ENCODE results near the gene PDZD4. TPM values are rescaled to one million over a fixed set of nuclear protein-coding genes. Genes with fewer than 3 reads are reported as not detected.
"Not testable (repeated sequence)": the region's sequence is repeated elsewhere in the genome, so short reads cannot be mapped to it uniquely, and the experiment has no call there.

The PDZD4 gene
- total RNA-seq, 1 donor from 2014 or later, result 2.8 TPM

DNA sequence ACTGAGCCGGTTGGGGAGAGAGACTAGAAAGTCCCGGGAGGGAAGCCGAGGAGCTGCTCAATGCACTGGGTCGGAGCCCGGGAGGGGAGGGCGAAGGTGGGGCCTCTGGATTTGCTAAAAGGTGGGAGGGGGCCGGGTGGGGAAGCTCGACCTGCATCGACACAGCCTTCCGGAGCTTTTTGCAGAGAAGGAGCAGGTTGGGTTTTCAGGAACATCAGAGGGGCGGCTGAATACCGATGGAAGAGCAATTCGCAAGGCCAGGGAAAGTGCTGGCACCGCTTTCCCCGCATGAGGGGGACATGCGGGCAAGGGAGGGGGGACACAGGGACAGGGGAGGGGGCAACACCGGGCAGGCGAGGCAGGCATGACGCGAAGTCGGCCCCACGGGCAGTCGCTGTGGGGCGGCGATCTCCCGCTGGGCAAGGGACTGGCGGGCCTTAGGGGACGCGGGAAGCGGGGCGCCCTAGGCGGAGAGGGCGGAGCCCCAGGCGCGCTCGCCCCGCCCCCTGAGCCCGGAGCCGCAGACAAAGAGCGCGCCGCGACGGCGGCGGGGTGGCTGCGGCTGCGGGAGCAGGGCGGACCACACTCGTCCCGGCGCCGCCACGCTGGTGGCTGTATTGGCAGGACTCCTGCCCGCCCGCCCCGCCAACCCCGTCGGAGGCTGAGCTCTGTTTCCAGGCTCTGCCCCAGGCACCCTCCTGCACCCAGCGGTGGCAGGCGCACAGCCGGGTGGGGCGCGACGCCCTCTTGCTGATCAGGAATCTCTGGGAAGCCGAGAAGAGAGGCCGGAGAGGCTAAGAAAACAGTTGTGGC, 11.6 kb downstream of the PDZD4 start:
- intact Hi-C loops (cut with DNase I), result no loop called here
- DNase-seq (ENCODE audit: missing footprints), result no peak
- ATAC-seq, result peak; percentile 62

DNA sequence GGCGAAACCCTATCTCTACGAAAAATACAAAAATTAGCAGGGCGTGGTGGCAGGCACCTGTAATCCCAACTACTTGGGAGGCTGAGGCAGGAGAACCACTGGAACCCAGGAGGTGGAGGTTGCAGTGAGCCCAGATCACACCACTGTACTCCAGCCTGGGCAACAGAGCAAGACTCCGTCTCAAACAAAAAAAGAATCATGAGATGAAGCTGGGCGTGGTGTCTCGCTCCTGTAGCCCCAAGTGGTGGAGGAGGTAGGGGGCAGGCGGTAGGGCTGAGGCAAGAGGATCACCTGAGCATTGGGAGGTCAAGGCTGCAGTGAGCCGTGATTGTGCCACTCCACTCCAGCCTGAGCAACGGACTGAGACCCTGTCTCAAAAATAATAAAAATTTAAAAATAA, 12.3 kb downstream of the PDZD4 start:
- ATAC-seq; intact Hi-C loops (cut with DNase I); DNase-seq (ENCODE audit: missing footprints): not testable (repeated sequence)

DNA sequence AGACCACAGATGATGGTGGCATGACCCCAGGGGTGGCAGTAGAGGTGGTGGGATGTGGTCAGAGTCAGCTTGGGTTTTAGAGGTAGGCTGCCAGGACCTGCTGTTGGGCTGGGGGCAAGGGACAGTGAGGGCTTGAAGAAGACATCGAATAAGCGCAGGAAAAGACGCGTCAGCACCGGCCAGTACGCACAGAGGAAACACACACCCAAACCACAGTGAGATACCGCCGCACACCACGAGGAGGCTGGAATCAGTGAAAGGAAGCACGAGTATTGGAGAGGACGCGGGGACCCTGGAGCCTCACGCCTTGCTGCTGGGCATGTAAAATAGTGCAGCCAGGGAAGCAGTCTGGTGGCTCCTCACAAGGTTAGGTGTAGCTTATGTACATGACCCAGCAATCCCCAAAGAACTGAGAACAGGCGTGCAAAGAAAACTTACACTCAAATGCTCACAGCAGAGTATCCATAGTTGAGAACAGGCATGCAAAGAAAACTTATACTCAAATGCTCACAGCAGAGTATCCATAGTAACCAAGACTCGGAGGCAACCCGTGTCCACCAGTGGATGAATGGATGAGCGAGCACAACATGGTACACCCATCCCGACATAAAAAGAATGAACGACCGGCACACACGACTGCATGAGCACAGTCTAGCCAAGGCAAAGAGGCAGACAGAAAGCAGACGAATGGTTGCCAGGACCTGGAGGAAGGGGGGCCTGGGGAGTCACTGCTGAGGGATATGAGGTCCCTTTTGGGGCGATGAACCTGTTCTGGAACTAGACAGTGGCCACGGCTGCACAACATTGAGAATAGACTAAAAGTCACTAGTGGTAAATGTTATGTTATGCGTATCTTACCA, 13.3 kb downstream of the PDZD4 start:
- intact Hi-C loops (cut with DNase I), result no loop called here
- ATAC-seq (no peak), DNase-seq (ENCODE audit: missing footprints) (no peak)

DNA sequence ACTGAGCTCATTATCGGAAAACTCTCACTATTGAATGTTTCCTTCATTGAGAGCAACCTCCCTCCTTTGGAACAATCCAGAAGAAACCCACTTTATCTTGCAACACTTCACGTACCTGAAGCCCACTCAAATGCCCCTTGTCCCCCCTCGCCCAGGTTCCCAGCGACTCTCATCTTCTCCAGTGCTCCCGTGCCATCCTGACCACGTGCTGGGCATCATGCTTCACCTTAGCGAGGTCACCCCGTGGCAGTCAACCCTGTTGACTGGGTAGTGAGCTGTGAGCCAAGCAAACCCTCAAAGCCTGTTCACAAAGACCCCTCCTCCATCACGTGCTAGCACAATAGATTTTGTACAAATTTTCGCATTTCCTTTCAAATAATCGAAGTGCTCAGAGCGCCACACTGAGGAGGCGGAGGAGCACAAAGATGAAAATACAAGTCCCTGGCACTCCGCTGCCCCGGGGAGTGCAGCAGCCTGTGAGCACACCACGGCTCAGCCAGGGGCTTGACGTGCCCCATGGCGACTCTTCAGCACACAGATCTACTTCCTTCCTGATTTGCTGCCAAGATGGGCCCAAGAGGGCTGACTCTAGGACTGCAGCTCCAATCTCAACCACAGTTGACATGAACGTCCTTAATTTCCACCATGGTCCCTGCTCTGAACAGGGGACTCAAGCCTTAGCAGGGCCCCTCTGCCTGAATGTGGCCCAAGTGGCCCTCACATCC, 15.6 kb downstream of the PDZD4 start:
- no peak for ATAC-seq
- no peak for DNase-seq (ENCODE audit: missing footprints)
- intact Hi-C loops (cut with DNase I), result no loop called here

DNA sequence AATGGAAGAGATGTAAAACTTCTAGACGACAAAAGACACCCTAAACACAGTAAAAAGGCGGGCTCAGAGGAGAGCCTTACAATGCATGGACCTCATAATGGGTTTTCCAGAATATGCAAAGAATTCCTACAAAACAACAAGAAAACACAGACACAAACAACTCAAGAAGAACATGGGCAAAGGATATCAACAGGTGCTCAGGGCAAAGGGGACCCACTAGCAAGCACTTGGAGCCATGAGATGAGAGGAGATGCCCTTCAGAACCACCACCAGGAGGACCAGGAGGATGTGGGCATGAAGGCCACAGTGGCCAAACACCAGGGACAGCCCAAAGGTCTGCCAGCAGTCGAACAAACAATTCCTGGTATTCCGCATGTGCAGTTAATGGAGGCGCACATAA, 17.2 kb downstream of the PDZD4 start:
- no peak for DNase-seq (ENCODE audit: missing footprints)
- ATAC-seq, result no peak

DNA sequence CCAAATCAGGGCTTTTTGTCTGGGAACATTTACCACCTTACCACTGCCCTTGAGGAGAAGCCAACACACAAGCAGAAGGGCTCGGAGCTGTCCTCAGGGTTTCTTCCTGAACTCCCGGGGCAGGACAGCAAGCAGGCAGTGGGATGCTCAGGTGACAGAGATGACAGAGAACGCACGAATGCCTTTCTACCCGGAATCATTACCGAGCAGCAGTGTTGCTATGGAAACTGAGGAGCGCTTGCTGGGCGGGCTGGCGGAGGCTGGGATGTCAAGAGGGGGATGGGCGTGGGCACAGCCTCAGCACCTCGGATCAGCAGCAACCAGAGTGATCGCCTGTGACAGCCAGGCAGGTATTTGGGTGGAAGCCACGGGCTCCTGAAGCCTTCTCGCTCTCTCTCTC, 18.1 kb downstream of the PDZD4 start:
- intact Hi-C loops (cut with DNase I), result no loop called here
- ATAC-seq (no peak), DNase-seq (ENCODE audit: missing footprints) (no peak)

More for the DNA sequence above, 17.2 kb downstream of the PDZD4 start:
- intact Hi-C loops (cut with DNase I), result no loop called here

DNA sequence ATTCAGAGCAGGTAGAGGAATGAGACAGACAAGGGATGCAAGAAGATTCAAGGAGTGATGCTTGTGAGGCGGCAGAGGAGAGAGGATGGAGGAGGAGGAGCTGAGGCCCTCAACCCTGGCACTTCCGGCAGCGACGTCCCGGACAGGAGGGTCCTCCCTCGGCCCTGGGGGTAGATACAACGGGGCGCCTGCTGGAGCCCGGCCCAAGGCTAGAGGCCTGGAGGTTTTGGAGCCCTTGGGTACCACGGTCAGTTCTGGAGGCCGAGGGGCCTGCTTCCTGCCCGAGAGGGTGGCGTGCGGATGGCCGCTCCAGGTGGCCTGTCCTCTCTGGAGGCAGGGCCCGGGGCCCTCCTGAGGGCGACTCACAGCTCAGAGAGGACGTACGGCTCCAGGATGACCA, 22.4 kb downstream of the PDZD4 start:
- no peak for ATAC-seq
- DNase-seq (ENCODE audit: missing footprints), result no peak
- intact Hi-C loops (cut with DNase I), result no loop called here

DNA sequence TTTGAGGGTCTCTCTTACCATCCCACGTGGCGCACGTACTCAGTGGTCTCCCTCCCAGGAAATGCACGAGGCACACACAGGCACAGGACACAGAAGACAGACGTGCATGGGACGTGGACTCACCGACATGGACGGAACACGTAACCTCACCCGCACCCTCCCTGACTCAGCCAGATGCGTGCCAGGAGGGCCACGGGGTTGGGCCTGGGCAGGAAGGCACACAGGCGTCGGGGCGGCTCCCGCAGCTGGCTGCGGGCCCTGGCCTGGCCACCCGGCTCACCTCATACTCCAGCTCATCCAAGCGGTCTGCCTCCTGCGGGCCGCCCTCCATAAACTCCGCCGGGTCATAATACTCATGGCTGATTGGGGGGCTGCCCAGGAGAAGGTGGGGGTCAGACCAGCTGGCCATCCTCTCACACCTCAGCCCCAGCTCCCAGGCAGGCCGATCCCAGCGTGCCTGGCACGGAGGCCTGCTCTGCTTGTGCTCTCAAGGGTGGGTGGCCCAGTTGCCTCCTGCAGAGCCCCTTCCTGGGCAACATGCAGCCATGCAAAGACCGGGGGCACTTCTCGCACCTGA, 23.3 kb downstream of the PDZD4 start:
- ATAC-seq (no peak), DNase-seq (ENCODE audit: missing footprints) (no peak)
- intact Hi-C loops (cut with DNase I), result no loop called here

DNA sequence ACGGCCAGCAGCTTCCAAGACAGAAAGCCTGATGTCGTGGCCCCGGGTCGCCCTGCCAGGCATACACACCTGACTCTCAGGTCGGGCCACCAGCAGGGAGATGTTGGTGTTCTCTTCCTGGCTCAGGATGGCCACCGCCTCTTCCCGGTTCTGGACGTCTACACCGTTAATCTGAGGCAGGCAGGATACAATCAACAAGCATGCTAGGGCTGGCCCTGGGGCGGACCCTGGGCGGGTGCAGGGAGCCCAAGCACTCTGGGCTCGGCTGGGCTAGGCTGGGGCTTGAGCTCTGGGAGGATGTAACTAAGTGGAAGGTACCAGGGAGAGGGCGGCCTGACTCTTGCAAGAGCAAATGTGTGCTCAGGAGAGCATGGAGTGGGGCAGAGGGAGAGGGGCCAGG, 24.9 kb downstream of the PDZD4 start:
- DNase-seq (ENCODE audit: missing footprints) (no peak), ATAC-seq (no peak)
- intact Hi-C loops (cut with DNase I), result no loop called here

DNA sequence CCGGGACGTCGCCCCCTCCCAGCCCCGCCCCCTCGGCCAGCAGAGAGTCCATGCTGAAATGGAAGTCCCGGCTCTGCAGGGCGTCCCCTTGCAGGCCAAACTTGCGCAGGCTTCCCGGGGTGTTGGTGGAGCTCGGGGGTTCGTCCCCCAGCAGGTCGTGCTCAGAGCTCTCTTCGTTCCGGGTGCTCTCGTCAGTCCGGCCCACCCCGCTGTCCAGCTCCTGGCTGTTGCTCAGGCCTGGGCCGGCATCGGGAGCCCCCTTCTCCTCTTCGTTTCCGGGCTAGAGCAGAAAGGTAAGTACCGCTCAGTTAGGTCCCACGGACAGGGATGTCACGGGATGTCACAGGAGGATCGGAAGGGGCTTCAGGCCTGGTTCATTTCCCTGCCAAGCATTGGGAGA, 25.7 kb downstream of the PDZD4 start:
- no peak for DNase-seq (ENCODE audit: missing footprints)
- intact Hi-C loops (cut with DNase I), result no loop called here
- ATAC-seq, result no peak

DNA sequence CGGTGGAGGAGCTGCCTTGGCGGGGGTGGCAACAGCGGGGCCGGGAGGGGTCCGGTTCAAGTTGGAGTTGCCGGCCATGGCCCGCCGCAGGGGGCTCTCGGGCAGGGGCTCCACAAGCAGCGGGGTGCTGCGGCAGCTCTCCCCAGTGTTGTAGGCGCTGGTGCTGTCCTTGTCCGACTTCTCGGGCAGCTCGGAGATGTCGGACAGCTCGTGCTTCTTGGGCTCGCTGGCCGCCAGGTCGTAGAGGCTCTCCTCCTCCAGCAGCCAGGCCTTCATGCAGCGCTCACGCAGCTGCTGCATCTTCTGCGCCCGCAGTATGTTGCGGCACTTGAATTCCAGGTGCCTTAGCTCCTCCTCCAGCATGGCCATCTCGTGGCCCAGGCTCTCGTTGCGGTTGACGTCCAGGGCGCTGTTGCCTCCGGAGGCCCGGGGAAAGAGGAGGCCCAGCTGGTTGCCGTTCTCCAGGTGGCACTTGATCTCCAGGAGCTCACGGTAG, 26.2 kb downstream of the PDZD4 start:
- ATAC-seq (no peak), DNase-seq (ENCODE audit: missing footprints) (no peak)
- intact Hi-C loops (cut with DNase I), result no loop called here

DNA sequence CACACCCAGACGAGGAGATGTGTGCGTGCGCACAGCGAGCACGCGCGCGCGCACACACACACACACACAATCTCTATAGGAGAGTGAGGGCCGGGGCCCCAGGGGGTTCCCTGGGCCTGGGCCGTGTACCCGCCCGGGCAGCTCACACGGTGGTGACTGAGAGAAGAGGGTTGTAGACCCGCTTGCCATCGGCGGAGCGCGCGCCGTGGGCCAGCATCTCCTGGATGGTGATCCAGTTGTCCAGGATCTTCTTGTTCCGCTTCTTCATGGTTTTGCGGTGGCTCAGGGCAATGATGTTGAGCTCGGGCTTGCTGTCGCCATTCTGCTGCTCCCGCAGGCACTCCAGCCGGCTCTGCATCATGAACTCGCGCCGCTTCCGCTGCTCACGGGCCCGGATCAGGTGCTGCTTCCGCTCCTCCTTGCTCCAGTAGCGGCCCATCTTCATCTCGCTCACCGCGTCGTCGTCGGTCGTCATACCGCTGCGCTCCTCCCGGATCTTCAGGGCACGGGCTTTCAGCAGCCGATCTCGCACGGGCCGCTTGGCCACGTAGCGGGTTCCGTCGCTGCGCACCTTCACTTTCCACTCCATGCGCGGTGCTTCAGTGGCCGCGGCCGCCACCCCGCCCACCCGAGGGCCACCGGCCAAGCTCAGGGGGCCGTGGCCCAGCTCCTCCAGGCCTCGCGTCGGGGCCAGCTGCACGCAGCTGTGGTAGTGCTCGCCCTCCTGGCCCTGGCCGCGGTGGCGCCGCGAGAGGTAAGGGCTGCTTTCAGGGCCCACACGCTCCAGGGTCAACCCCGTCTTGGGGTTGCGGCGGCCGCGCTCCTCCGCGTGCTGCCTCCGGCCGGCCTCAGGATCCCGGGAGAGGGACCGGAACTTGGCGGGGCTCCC, 26.9 kb downstream of the PDZD4 start:
- ATAC-seq (no peak), DNase-seq (ENCODE audit: missing footprints) (no peak)
- intact Hi-C loops (cut with DNase I), result no loop called here

DNA sequence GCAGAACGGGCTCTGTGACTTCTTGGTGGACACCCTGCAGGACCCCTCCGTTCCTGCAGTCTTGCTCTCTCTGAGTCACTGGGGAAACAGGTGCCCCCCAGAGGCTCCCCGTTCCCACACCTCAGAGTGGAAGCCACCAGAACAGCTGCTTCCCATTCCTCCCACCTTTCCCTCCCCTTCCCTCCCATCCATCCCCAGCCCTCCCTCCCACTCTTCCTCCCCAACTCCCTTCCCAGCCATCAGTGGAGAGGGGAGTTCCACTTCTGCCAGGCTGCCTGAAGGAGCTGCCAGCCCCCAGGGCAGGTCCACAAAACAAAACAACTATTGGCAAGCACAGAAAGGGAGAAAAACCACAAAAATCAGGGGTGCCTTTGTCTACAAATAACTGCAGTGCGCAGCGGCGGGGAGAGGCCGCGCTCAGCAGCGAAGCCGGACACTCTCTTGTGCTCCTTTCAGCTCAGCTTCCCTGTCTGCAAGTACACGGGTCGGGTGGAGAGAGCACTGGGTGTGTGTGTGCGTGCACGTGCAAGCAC, 27.8 kb downstream of the PDZD4 start:
- no peak for ATAC-seq
- DNase-seq (ENCODE audit: missing footprints), result no peak
- intact Hi-C loops (cut with DNase I), result no loop called here

DNA sequence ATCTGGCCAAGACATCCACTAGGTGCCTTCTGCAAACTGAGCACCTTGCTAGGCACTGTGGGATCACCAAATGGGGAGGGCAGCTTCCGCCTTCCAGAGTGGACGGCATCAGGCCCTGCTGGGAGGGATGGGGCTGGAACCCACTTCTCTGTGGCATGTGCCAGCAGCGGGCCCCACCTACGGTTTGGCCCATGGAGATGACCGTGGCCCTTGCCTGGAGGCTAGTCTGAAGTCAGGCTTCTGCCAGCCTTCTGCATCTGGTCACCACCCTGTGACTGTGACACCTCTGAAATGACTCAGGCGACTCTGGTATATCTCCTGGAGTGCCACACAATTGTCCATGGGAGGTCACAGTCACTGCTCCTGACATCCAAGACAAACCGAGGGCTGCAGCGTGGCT, 28.7 kb downstream of the PDZD4 start:
- ATAC-seq, result no peak
- intact Hi-C loops (cut with DNase I), result no loop called here
- DNase-seq (ENCODE audit: missing footprints), result no peak

DNA sequence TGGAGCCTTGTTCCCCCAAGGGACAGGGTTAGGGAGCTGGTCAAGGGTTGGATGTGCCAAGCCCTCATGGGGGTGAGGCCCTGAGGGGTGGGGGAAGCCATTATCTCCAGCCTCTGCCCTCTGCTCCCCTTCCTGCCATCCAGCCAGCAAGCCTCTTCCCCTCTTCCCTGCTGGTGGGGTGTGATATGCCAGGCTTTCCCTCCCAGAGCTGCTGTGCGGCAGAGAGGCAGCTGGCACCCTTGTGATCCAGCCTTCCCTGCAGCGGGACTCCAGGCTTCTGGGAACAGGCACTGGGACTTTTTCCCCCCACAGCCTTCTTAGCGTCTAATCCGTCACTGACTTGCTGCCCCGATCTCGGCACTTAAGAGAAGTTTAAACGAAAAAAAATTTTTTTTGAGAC, 29.6 kb downstream of the PDZD4 start:
- intact Hi-C loops (cut with DNase I), result no loop called here
- DNase-seq (ENCODE audit: missing footprints), result no peak
- ATAC-seq, result peak; percentile 5

DNA sequence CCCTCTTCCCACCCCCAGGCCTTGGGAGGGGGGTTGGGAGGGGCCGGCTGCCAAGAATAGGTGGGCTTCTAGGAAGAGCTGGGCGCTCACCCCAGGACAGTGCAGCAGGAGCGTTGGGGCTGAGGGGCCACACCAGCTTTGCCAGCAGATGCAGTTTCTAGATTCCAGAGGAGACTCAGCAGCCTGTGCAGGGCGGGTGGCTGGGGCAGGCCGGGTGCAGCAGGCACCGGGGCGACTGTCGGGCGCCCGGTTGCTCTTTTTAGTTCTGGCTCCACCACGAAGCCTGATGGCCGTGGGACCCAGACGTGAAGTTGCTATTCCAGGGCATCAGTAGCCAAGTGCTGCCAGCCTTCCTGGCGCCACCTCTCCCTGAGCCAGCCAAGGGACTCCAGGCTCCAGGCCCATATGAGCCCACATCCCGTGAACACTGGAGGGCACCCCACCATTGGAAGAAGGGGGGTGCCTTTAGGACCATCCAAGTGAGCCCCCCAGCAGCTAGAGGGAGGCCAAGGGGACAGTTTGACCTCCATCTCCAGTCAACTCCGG, 30.1 kb downstream of the PDZD4 start:
- ATAC-seq (peak; percentile 64), DNase-seq (ENCODE audit: missing footprints) (no peak)
- intact Hi-C loops (cut with DNase I), result no loop called here

DNA sequence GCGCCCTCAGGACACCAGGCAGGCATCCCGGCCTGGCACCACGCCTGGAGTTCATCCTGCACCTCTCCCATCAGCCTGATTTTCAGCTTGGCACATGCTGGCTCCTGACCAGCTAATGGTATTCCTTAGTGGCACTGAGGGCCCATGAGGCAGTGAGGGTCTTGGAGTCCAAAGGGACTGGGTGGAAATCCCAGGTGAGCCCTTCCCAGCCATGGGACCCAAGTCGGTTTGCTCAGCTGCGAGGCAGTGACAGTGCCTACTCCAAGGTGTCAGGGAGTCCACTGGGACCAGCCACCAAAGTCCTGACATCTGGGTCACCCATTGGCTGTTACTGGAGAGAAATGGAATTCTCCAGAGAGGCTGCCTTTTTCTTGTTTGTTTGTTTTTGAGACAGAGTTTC, 31.0 kb downstream of the PDZD4 start:
- ATAC-seq, result no peak
- intact Hi-C loops (cut with DNase I), result no loop called here
- DNase-seq (ENCODE audit: missing footprints), result no peak

Data from Right ventricle myocardium inferior (tissue), 1 donor.